Transverse colon (tissue), 4 donors: ENCODE data around the gene DUSP15.

ENCODE experiments used
- CTCF ChIP-seq, 5 experiments: fragments of 200-600 bp in 3 of 5; fragments of 450-650 bp in 2 of 5; sonication (generic) in 3 of 5; IDR thresholded peaks; 1 replicate in 2 of 5; 2 replicates in 3 of 5; pipeline ENCODE4 v1.5.1; 2016 to 2017; ENCODE audit warnings: antibody characterized with exemption in 5 of 5, inconsistent platforms in 3 of 5, mild to moderate bottlenecking in 2 of 5, moderate library complexity in 1 of 5
- EP300 ChIP-seq: sonication (generic); formaldehyde crosslinking; IDR thresholded peaks from one replicate; pipeline ENCODE4 v1.6.1; 2017; ENCODE audit warnings: antibody characterized with exemption, low read depth
- POLR2A ChIP-seq: fragments of 450-650 bp; IDR thresholded peaks from one replicate; pipeline ENCODE4 v1.6.1; 2016; ENCODE audit warnings: antibody characterized with exemption, mild to moderate bottlenecking, moderate library complexity
- POLR2AphosphoS5 ChIP-seq, 3 donors: sonication (generic); formaldehyde crosslinking; IDR thresholded peaks; one replicate each; pipeline ENCODE4 v1.6.1; 2016; ENCODE audit warnings: antibody characterized with exemption in 3 of 3

- TF ChIP-seq POLR2AphosphoS5 (IDR thresholded peaks at IDR 0.05): no peak
- no peak for TF ChIP-seq CTCF (IDR thresholded peaks at IDR 0.05)
- TF ChIP-seq POLR2A: no peak
- no peak for TF ChIP-seq EP300
Observed at GRCh38 chr20:31817461-31817860, 52.9 kb downstream of the DUSP15 start.
